Measurements from ENCODE around the gene NRDE2. TPM values are rescaled to one million over a fixed set of nuclear protein-coding genes. Genes with fewer than 3 reads are reported as not detected.

Gene NRDE2
- total RNA-seq, 1 donor from 2014 or later = 10.2 TPM

- Mint-ChIP-seq H3K27me3 (ENCODE audit: insufficient read depth, low read depth) (no peaks in the 10 kb centered on the region), H3K27ac (no peak overlapping the region), H3K4me1 (no peaks in the 10 kb centered on the region), H3K36me3 (peaks cover 17% of the 10 kb centered on the region), H3K4me3 (no peak overlapping the region), H3K9me3 (peaks cover 3% of the 10 kb centered on the region)
- Histone ChIP-seq H3K79me2 (ENCODE audit: low read depth) (peaks cover 38% of the 10 kb centered on the region), H3K27me3 (no peaks in the 10 kb centered on the region), H3K4me1 (no peaks in the 10 kb centered on the region), H3K9me3 (ENCODE audit: low read depth) (no peaks in the 10 kb centered on the region), H4K20me1 (ENCODE audit: low read depth) (no peaks in the 10 kb centered on the region), H3F3A (ENCODE audit: low read depth) (no peaks in the 10 kb centered on the region), H3K4me3 (no peak overlapping the region), H3K36me3 (no peaks in the 10 kb centered on the region), H3K27ac (no peak overlapping the region), H3K4me2 (no peak overlapping the region), H2AFZ (replicated peaks) (no peak overlapping the region), H3K9ac (no peak overlapping the region)
- TF ChIP-seq EZH2phosphoT487 (IDR thresholded peaks at IDR 0.05) = no peak
- no peak for DNase-seq (ENCODE audit: low spot score)
Observed at GRCh38 chr14:90318016-90318415, 13.7 kb downstream of the NRDE2 start.

DNA sequence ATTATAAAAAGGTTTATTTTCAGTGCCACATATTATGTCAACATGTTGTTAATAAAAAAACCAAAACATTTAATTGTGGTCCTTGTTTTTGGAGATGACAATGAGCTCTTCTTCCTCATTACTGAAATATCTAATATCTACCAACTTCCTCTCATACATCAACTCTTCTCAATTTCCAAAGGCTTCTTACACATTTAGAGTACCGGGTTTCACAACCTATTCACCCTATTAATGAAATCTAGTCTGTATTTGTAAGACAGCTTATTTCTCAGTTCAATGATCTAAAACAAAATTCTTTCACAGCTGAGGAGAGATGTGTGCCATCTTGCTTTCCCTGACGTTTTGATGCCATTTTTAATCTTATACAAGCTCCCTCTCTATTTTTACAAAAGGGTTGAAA lies 14.5 kb downstream of the NRDE2 start:
- peaks cover 3% of the 10 kb centered on the region for H3K9me3 Mint-ChIP-seq
- Histone ChIP-seq H3K4me1 (no peaks in the 10 kb centered on the region), H3K79me2 (ENCODE audit: low read depth) (peaks cover 31% of the 10 kb centered on the region), H3F3A (ENCODE audit: low read depth) (no peaks in the 10 kb centered on the region), H3K9ac (no peak overlapping the region), H2AFZ (replicated peaks) (no peak overlapping the region), H3K27me3 (no peaks in the 10 kb centered on the region), H3K27ac (no peak overlapping the region), H4K20me1 (ENCODE audit: low read depth) (no peaks in the 10 kb centered on the region), H3K4me2 (no peak overlapping the region), H3K36me3 (no peaks in the 10 kb centered on the region), H3K4me3 (no peak overlapping the region), H3K9me3 (ENCODE audit: low read depth) (no peaks in the 10 kb centered on the region)
- H3K27ac Mint-ChIP-seq = no peak overlapping the region
- no peaks in the 10 kb centered on the region for H3K27me3 Mint-ChIP-seq (ENCODE audit: insufficient read depth, low read depth)
- DNase-seq (ENCODE audit: low spot score) = no peak
- no peaks in the 10 kb centered on the region for H3K4me1 Mint-ChIP-seq
- TF ChIP-seq EZH2phosphoT487 (IDR thresholded peaks at IDR 0.05) = no peak
- TF ChIP-seq, protein P1, sequence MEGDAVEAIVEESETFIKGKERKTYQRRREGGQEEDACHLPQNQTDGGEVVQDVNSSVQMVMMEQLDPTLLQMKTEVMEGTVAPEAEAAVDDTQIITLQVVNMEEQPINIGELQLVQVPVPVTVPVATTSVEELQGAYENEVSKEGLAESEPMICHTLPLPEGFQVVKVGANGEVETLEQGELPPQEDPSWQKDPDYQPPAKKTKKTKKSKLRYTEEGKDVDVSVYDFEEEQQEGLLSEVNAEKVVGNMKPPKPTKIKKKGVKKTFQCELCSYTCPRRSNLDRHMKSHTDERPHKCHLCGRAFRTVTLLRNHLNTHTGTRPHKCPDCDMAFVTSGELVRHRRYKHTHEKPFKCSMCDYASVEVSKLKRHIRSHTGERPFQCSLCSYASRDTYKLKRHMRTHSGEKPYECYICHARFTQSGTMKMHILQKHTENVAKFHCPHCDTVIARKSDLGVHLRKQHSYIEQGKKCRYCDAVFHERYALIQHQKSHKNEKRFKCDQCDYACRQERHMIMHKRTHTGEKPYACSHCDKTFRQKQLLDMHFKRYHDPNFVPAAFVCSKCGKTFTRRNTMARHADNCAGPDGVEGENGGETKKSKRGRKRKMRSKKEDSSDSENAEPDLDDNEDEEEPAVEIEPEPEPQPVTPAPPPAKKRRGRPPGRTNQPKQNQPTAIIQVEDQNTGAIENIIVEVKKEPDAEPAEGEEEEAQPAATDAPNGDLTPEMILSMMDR (IDR thresholded peaks at IDR 0.05) = no peak
- no peak for TF ChIP-seq EZH2 (IDR thresholded peaks at IDR 0.05)
- H3K36me3 Mint-ChIP-seq = peaks cover 19% of the 10 kb centered on the region
- no peak overlapping the region for H3K4me3 Mint-ChIP-seq

DNA sequence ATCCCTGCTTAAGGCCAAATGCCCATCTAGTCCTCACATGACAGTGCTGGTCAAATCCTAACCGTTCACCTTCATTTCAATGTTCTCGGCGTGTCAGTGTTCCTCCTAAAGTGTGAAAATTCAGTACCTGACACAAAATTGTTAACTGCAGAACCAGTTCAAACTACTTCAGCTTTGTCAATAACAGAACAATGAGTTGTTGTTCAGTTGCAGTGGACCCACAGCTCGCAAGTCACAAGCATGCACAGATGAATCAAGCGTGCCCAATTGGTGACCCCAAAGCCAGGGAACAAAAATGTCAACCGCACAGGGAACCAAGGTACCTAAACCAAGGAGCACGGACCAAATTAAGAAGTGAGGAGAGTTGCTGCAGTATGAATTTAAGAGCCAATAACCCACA lies 23.2 kb downstream of the NRDE2 start:
- no peak for DNase-seq (ENCODE audit: low spot score)
- Mint-ChIP-seq H3K27me3 (ENCODE audit: insufficient read depth, low read depth) (no peaks in the 10 kb centered on the region), H3K36me3 (peaks cover 15% of the 10 kb centered on the region), H3K27ac (no peak overlapping the region), H3K4me1 (no peaks in the 10 kb centered on the region), H3K9me3 (no peaks in the 10 kb centered on the region), H3K4me3 (no peak overlapping the region)
- TF ChIP-seq, protein P1 (IDR thresholded peaks at IDR 0.05) = no peak
- no peak for TF ChIP-seq EZH2 (IDR thresholded peaks at IDR 0.05)
- TF ChIP-seq EZH2phosphoT487 (IDR thresholded peaks at IDR 0.05) = no peak
- no peaks in the 10 kb centered on the region for H3K79me2 ChIP-seq (ENCODE audit: low read depth)
- no peak overlapping the region for H3K4me3 ChIP-seq
- no peaks in the 10 kb centered on the region for H3F3A ChIP-seq (ENCODE audit: low read depth)
- no peak overlapping the region for H3K9ac ChIP-seq
- no peak overlapping the region for H3K4me2 ChIP-seq
- H3K36me3 ChIP-seq = peaks cover 11% of the 10 kb centered on the region
- H3K4me1 ChIP-seq = no peaks in the 10 kb centered on the region
- H3K9me3 ChIP-seq (ENCODE audit: low read depth) = no peaks in the 10 kb centered on the region
- no peak overlapping the region for H2AFZ ChIP-seq (replicated peaks)
- H3K27me3 ChIP-seq = no peaks in the 10 kb centered on the region
- H4K20me1 ChIP-seq (ENCODE audit: low read depth) = no peaks in the 10 kb centered on the region
- H3K27ac ChIP-seq = no peak overlapping the region

DNA sequence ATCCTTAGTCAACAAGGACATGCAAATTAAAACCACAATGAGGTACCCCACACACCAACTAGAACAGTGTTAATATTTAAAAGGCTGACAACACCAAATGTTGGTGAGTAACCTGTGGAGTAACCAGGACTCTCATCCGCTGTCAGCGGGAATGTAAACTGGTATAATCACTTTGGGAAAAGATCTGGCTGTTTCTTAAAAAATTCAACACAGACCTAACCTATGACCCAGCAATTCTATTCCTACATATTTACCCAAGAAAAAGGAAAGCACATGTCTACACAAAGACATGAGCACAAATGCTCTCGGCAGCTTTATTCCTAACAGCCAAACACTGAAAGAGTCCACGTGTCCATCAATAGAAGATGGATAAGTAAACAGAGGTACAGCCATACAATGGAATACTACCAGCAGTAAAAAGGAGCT lies 26.6 kb downstream of the NRDE2 start:
- Mint-ChIP-seq H3K27me3 (ENCODE audit: insufficient read depth, low read depth) (no peaks in the 10 kb centered on the region), H3K36me3 (peaks cover 15% of the 10 kb centered on the region), H3K4me3 (no peak overlapping the region), H3K27ac (no peak overlapping the region), H3K9me3 (no peaks in the 10 kb centered on the region), H3K4me1 (no peaks in the 10 kb centered on the region)
- no peaks in the 10 kb centered on the region for H4K20me1 ChIP-seq (ENCODE audit: low read depth)
- H3K27me3 ChIP-seq = no peaks in the 10 kb centered on the region
- TF ChIP-seq EZH2phosphoT487 (IDR thresholded peaks at IDR 0.05) (no peak), EZH2 (IDR thresholded peaks at IDR 0.05) (no peak)
- TF ChIP-seq, protein P1 (IDR thresholded peaks at IDR 0.05) = no peak
- no peaks in the 10 kb centered on the region for H3K36me3 ChIP-seq
- no peak overlapping the region for H3K4me2 ChIP-seq
- no peak overlapping the region for H3K9ac ChIP-seq
- H3K9me3 ChIP-seq (ENCODE audit: low read depth) = no peaks in the 10 kb centered on the region
- peaks cover 6% of the 10 kb centered on the region for H3F3A ChIP-seq (ENCODE audit: low read depth)
- H2AFZ ChIP-seq (replicated peaks) = no peak overlapping the region
- DNase-seq (ENCODE audit: low spot score) = no peak
- no peak overlapping the region for H3K27ac ChIP-seq
- H3K4me3 ChIP-seq = no peak overlapping the region
- no peaks in the 10 kb centered on the region for H3K79me2 ChIP-seq (ENCODE audit: low read depth)
- no peaks in the 10 kb centered on the region for H3K4me1 ChIP-seq
